Activated CD4-positive, alpha-beta memory T cell treated with anti-CD3 and anti-CD28 coated beads for 36 hours (primary cell): Measurements from ENCODE around the gene OIP5. TPM values are rescaled to one million over a fixed set of nuclear protein-coding genes. Genes with fewer than 3 reads are reported as not detected.

ENCODE experiments used
- CTCF ChIA-PET: fragments of 350-600 bp; sonication (Branson Sonifier 250); formaldehyde crosslinking; loops from one replicate; lab custom pipeline; 2021; ENCODE audit warnings: antibody characterized with exemption, inconsistent platforms; lab: Charles Lee
- POLR2A ChIA-PET: fragments of 350-600 bp; sonication (Branson Sonifier 250); formaldehyde crosslinking; loops from one replicate; lab custom pipeline; 2021; ENCODE audit warnings: antibody characterized with exemption; lab: Charles Lee
- DNase-seq: peaks from one replicate; pipeline ENCODE4 v3.0.0-alpha.2; 2020
- H3K27ac Mint-ChIP-seq: one replicate; pipeline ENCODE4 v1.8.0; 2021; ENCODE audit warnings: mixed read lengths
- H3K27me3 Mint-ChIP-seq: one replicate; pipeline ENCODE4 v1.8.0; 2021; ENCODE audit warnings: mixed read lengths
- H3K36me3 Mint-ChIP-seq: one replicate; pipeline ENCODE4 v1.8.0; 2021; ENCODE audit warnings: mixed read lengths
- H3K4me1 Mint-ChIP-seq: one replicate; pipeline ENCODE4 v1.8.0; 2021; ENCODE audit warnings: low read depth, mixed read lengths
- H3K4me3 Mint-ChIP-seq: one replicate; pipeline ENCODE4 v1.8.0; 2021; ENCODE audit warnings: mild to moderate bottlenecking, mixed read lengths
- H3K9me3 Mint-ChIP-seq: one replicate; pipeline ENCODE4 v1.8.0; 2021; ENCODE audit warnings: mixed read lengths
- intact Hi-C: fragments of 100-400 bp; cut with micrococcal nuclease; formaldehyde crosslinking; loops from one replicate; pipeline ENCODE4 v1.15.1; 2023
- total RNA-seq, 2 experiments: library from RNA; stranded (reverse); gene quantifications; one replicate each; pipeline ENCODE4 v1.2.3, GENCODE V29; 2021

The OIP5 gene
- total RNA-seq, result 10 to 100 TPM; 11.1 to 13.0 TPM

GRCh38 chr15:41332194-41333025 lies at the start of gene OIP5, which contains the start of gene NUSAP1:
Gene OIP5 (minus strand): TSS chr15:41332591. CDS start chr15:41332561, 30 bp downstream.
Gene NUSAP1 (plus strand): TSS chr15:41332881. CDS start chr15:41332958, 77 bp downstream.
- intact Hi-C loops, result loop anchor here (1.0 to 5.0 kb wide), 8 partner anchors 49 to 428 kb away; partner anchors contain the start of genes CHAC1, CHP1, INO80 and ITPKA
- DNase-seq, result peak; percentile 99
- peaks cover 26% of the 10 kb centered on the region for H3K4me1 Mint-ChIP-seq
- ChIA-PET CTCF (interaction anchor here (0.7 to 1.4 kb wide), 9 partner anchors 8 to 101 kb away, joined by 3 to 8 read pairs (median 4); partner anchors contain the start of gene CHP1), POLR2A (interaction anchor here (0.5 to 2.1 kb wide), 10 partner anchors 9 to 1301 kb away, joined by 3 to 13 read pairs (median 6); partner anchors contain the start of genes CHP1 and INO80)
- no peaks in the 10 kb centered on the region for H3K27me3 Mint-ChIP-seq
- no peaks in the 10 kb centered on the region for H3K9me3 Mint-ChIP-seq
- peaks cover 28% of the 10 kb centered on the region for H3K36me3 Mint-ChIP-seq
- peak within 1 kb of the TSS; percentile 97 for H3K27ac Mint-ChIP-seq
- H3K4me3 Mint-ChIP-seq, result peak within 1 kb of the TSS; percentile 99

- intact Hi-C loops, result no loop called here
- Mint-ChIP-seq H3K4me3 (no peak overlapping the region), H3K36me3 (peaks cover 38% of the 10 kb centered on the region), H3K9me3 (no peaks in the 10 kb centered on the region), H3K27me3 (no peaks in the 10 kb centered on the region), H3K4me1 (no peaks in the 10 kb centered on the region), H3K27ac (no peak overlapping the region)
- POLR2A ChIA-PET, result no interaction called here
- DNase-seq, result no peak
- CTCF ChIA-PET, result no interaction called here
Observed at GRCh38 chr15:41377978-41378377, 45.6 kb upstream of the OIP5 start.

- CTCF ChIA-PET, result no interaction called here
- POLR2A ChIA-PET, result interaction anchor here (0.6 to 0.9 kb wide), 2 partner anchors 9 to 426 kb away, joined by 3 read pairs; no protein-coding TSS in a partner anchor
- H3K27ac Mint-ChIP-seq, result no peak overlapping the region
- DNase-seq, result peak; percentile 0
- H3K9me3 Mint-ChIP-seq, result no peaks in the 10 kb centered on the region
- peaks cover 47% of the 10 kb centered on the region for H3K36me3 Mint-ChIP-seq
- no peaks in the 10 kb centered on the region for H3K27me3 Mint-ChIP-seq
- H3K4me3 Mint-ChIP-seq, result no peak overlapping the region
- intact Hi-C loops, result no loop called here
- no peaks in the 10 kb centered on the region for H3K4me1 Mint-ChIP-seq
Observed at GRCh38 chr15:41367418-41367817, 35.0 kb upstream of the OIP5 start.

DNA sequence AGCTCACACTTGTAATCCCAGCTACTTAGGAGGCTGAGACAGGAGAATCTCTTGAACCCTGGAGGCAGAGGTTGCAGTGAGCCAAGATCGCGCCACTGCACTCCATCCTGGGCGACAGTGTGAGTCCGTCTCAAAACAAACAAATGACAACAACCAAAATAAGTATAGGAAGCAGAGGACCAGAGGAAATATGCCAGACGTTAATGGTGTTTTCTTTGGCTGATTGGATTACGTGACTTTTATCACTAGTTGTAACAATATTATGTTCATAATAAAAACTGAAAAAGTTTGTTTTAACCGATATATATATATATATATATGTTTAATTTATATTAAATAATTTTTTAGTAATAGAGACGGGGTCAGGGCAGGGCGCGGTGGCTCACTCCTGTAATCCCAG lies 22.0 kb upstream of the OIP5 start:
- peaks cover 56% of the 10 kb centered on the region for H3K36me3 Mint-ChIP-seq
- no peaks in the 10 kb centered on the region for H3K27me3 Mint-ChIP-seq
- H3K4me3 Mint-ChIP-seq, result no peak overlapping the region
- intact Hi-C loops, result no loop called here
- H3K9me3 Mint-ChIP-seq, result no peaks in the 10 kb centered on the region
- H3K4me1 Mint-ChIP-seq, result no peaks in the 10 kb centered on the region
- ChIA-PET POLR2A (no interaction called here), CTCF (interaction anchor here (0.7 kb wide), 1 partner anchor 49 kb away, joined by 4 read pairs; no protein-coding TSS in a partner anchor)
- DNase-seq, result no peak
- H3K27ac Mint-ChIP-seq, result no peak overlapping the region

- ChIA-PET POLR2A (no interaction called here), CTCF (interaction anchor here (0.6 kb wide), 1 partner anchor 20 kb away, joined by 4 read pairs; no protein-coding TSS in a partner anchor)
- intact Hi-C loops, result no loop called here
- Mint-ChIP-seq H3K9me3 (no peaks in the 10 kb centered on the region), H3K4me3 (no peak overlapping the region), H3K36me3 (peaks cover 53% of the 10 kb centered on the region), H3K4me1 (no peaks in the 10 kb centered on the region), H3K27me3 (no peaks in the 10 kb centered on the region), H3K27ac (no peak overlapping the region)
- DNase-seq, result no peak
Observed at GRCh38 chr15:41350057-41350717, 17.8 kb upstream of the OIP5 start.

DNA sequence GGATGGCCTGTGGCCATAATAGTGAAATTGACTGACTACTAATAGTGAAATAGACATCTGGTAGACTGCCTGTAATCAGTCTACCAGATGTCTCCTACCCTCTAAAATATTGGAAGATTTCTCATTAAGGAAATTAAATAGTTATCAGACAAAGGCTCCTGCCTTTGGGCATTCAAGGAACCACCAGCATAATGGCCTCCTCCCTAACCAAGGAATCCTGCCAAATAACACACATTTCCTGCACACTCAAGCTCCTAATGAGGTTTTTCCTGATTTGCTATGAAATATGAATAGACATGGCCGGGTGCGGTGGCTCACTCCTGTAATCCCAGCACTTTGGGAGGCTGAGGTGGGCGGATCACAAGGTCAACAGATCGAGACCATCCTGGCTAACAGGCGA lies 14.8 kb upstream of the OIP5 start:
- no peak for DNase-seq
- ChIA-PET POLR2A (no interaction called here), CTCF (no interaction called here)
- H3K4me1 Mint-ChIP-seq, result no peaks in the 10 kb centered on the region
- H3K36me3 Mint-ChIP-seq, result peaks cover 54% of the 10 kb centered on the region
- intact Hi-C loops, result no loop called here
- H3K27me3 Mint-ChIP-seq, result no peaks in the 10 kb centered on the region
- H3K4me3 Mint-ChIP-seq, result no peak overlapping the region
- no peak overlapping the region for H3K27ac Mint-ChIP-seq
- H3K9me3 Mint-ChIP-seq, result no peaks in the 10 kb centered on the region

DNA sequence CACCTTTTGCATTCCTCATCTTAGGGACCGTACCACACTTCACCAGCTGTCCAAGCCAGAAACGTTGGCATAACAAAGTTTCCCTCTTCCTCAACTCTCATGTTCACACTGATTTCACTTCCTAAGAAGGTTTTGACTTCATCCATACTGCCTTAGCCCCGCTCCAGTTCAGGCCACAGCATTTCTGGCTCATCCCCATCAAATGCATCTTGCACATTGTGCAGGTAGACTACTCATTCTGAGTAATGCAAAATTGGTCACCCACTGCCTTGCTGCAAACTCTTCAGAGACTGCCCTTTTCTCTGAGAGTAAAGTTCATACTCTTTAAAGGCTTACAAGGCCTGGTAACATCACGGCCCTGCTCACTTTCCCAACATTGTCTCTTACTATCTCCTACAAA lies 9.1 kb upstream of the OIP5 start:
- peaks cover 67% of the 10 kb centered on the region for H3K36me3 Mint-ChIP-seq

DNA sequence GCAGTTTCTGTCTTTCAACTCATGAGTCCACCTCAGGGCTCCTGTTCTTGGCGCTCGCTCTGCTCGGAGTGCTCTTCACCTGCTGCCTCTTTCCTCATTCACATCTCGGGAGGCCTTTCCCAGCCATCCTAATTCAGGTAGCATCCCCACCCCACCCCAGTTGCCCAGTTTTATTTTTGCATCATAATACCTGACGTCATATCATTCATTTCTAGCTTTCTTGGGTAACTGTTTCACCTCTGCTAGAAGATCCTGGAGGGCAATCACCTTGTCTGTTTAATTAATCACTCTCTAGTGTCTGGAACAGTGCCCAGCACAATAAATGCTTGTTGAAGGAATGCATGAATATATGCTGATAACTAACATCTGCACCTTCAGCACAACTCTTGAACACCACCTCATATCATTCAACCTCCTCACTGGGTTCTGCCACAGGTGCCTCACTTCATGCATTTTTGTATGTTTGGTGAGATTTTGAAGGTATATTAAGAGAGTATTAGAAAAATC lies 7.9 kb upstream of the OIP5 start:
- CTCF ChIA-PET, result interaction anchor here (0.6 to 1.2 kb wide), 2 partner anchors 8 to 49 kb away, joined by 3 read pairs; partner anchors contain the start of genes NUSAP1 and OIP5
- H3K27ac Mint-ChIP-seq, result no peak overlapping the region
- POLR2A ChIA-PET, result no interaction called here
- H3K36me3 Mint-ChIP-seq, result peaks cover 61% of the 10 kb centered on the region
- peaks cover 28% of the 10 kb centered on the region for H3K4me1 Mint-ChIP-seq
- DNase-seq, result no peak
- H3K27me3 Mint-ChIP-seq, result no peaks in the 10 kb centered on the region
- H3K4me3 Mint-ChIP-seq, result peak overlapping the region; percentile 10
- H3K9me3 Mint-ChIP-seq, result no peaks in the 10 kb centered on the region
- intact Hi-C loops, result no loop called here

More for the DNA sequence above, 9.1 kb upstream of the OIP5 start:
- intact Hi-C loops, result no loop called here
- peaks cover 24% of the 10 kb centered on the region for H3K4me1 Mint-ChIP-seq
- no peaks in the 10 kb centered on the region for H3K27me3 Mint-ChIP-seq
- no peaks in the 10 kb centered on the region for H3K9me3 Mint-ChIP-seq
- ChIA-PET POLR2A (interaction anchor here (0.6 kb wide), 1 partner anchor 33 kb away, joined by 4 read pairs; no protein-coding TSS in a partner anchor), CTCF (interaction anchor here (1.2 kb wide), 1 partner anchor 9 kb away, joined by 3 read pairs; the partner anchor contains the start of genes NUSAP1 and OIP5)
- no peak for DNase-seq
- no peak overlapping the region for H3K27ac Mint-ChIP-seq
- H3K4me3 Mint-ChIP-seq, result no peak overlapping the region

DNA sequence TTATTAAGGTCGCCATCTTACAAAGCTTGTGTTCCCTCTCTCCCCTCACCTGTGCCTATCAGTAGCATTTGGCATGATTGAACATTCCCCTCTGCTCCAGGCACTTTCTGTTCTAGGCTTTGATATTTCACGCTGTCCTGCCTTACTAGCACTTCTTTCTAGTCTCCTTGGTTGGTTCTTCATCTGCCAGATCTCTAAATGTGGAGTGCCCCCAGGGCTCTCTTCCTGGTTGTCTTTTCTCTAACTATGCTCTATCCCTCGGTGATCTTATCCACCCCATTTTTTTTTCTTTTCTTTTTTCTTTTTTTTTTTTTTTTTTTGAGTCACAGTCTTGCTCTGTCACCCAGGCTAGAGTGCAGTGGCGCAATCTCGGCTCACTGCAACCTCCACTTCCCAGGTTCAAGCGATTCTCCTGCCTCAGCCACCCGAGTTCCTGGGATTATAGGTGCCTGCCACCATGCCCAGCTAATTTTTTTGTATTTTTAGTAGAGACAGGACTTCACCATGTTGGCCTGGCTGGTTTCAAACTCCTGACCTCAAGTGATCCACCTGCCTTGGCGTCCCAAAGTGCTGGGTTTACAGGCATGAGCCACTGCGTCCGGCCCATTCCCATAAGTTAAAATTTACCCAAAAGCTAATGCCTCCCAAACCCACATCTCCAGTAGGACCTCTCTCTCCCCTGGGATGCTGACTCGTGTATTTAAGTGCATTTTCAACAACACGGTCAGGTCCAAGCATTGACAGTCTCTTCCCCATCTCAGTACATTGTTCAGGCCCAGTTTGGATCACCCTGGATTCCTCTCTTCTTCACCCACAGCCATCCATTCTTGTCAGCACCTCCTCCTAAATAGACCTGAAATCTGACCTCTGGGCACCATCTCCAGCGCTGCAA lies 5.5 kb upstream of the OIP5 start:
- intact Hi-C loops, result no loop called here
- no peak overlapping the region for H3K27ac Mint-ChIP-seq
- no peaks in the 10 kb centered on the region for H3K9me3 Mint-ChIP-seq
- H3K4me3 Mint-ChIP-seq, result no peak overlapping the region
- CTCF ChIA-PET, result no interaction called here
- peaks cover 66% of the 10 kb centered on the region for H3K36me3 Mint-ChIP-seq
- peaks cover 35% of the 10 kb centered on the region for H3K4me1 Mint-ChIP-seq
- POLR2A ChIA-PET, result no interaction called here
- DNase-seq, result no peak
- no peaks in the 10 kb centered on the region for H3K27me3 Mint-ChIP-seq

DNA sequence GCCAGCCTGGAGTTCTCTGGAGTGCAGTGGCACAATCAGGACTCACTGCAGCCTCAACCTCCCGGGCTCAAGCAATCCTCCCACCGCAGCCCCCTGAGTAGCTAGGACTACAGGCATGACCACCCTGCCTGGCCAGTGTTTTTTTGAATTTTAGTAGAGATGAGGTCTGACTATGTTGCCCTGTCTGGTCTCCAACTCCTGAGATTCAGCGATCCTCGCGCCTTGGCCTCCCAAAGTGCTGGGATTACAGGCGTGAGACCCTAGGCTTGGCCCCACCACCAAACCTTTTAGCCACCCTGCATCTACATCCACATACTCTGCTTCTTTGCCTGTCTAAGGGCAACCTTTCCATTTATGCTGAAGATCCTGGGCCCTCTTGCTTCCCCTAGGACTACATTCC lies 4.7 kb upstream of the OIP5 start:
- H3K27ac Mint-ChIP-seq, result no peak overlapping the region
- peaks cover 62% of the 10 kb centered on the region for H3K36me3 Mint-ChIP-seq
- no peak overlapping the region for H3K4me3 Mint-ChIP-seq
- peaks cover 33% of the 10 kb centered on the region for H3K4me1 Mint-ChIP-seq
- H3K27me3 Mint-ChIP-seq, result no peaks in the 10 kb centered on the region
- H3K9me3 Mint-ChIP-seq, result no peaks in the 10 kb centered on the region
- intact Hi-C loops, result no loop called here
- DNase-seq, result no peak
- POLR2A ChIA-PET, result interaction anchor here (0.7 kb wide), 1 partner anchor 150 kb away, joined by 4 read pairs; no protein-coding TSS in a partner anchor
- CTCF ChIA-PET, result no interaction called here

DNA sequence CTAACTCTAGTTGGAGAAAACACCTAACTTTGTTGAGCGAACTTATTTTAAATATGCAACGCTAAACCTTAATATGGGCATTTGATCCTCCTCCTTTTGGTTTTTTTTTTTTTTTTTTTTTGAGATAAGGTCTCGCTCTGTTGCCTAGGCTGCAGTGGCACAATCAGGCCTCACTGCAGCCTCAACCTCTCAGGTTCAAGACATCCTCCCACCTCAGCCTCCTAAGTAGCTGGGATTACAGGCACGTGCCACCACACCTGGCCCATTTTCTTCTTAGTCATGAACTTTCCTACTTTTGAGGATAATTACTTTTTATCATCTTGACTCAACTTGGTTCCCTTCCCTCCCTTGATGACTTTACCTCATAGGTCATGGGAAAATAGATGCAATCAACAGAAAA lies 4.2 kb upstream of the OIP5 start:
- no peaks in the 10 kb centered on the region for H3K9me3 Mint-ChIP-seq
- ChIA-PET CTCF (no interaction called here), POLR2A (interaction anchor here (0.7 kb wide), 1 partner anchor 151 kb away, joined by 4 read pairs; no protein-coding TSS in a partner anchor)
- H3K27me3 Mint-ChIP-seq, result no peaks in the 10 kb centered on the region
- intact Hi-C loops, result no loop called here
- no peak overlapping the region for H3K4me3 Mint-ChIP-seq
- H3K27ac Mint-ChIP-seq, result no peak overlapping the region
- H3K36me3 Mint-ChIP-seq, result peaks cover 57% of the 10 kb centered on the region
- DNase-seq, result peak; percentile 18
- peaks cover 31% of the 10 kb centered on the region for H3K4me1 Mint-ChIP-seq
